ENCODE data around the gene PRKD2.

The PRKD2 gene

GRCh38 chr19:46661020-46661731 is 55.7 kb downstream of the PRKD2 start, which contains the start of gene DACT3:
DACT3 (minus strand) TSS chr19:46661182; CDS start chr19:46661064, 118 bp downstream.
- DNase-seq (ENCODE audit: low spot score): peak; percentile 100

DNA sequence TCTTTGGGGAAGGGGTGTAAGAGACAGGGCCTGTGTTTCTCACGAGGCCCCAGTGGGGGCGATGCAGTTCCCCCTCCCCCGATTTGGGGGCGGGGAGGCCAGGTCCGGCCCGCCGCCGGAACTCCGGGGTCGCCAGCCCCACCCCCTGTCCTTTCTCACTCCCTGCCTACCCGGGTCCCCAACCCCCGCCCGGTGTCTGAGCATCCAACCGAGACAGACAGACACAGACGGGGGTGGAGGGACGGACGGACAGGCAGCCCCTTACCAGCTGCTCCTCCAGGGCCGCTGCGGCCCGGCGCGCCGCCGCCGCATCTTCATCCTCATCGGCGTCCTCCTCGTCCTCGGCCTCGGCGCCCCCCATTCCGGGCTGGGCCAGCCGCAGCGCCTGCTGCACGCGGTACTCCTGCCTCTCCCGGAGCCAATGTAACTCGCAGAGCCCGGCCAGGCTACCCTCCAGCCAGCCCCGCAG is 56.3 kb downstream of the PRKD2 start:
- no peak for DNase-seq (ENCODE audit: low spot score)

GRCh38 chr19:46660008-46660517 is 56.9 kb downstream of the PRKD2 start:
- DNase-seq (ENCODE audit: low spot score): peak; percentile 62

GRCh38 chr19:46659151-46660007 is 57.5 kb downstream of the PRKD2 start:
- DNase-seq (ENCODE audit: low spot score): peak; percentile 27

- no peak for DNase-seq (ENCODE audit: low spot score)
These were observed 60.4 kb downstream of the PRKD2 start for GRCh38 chr19:46656541-46656940.

DNA sequence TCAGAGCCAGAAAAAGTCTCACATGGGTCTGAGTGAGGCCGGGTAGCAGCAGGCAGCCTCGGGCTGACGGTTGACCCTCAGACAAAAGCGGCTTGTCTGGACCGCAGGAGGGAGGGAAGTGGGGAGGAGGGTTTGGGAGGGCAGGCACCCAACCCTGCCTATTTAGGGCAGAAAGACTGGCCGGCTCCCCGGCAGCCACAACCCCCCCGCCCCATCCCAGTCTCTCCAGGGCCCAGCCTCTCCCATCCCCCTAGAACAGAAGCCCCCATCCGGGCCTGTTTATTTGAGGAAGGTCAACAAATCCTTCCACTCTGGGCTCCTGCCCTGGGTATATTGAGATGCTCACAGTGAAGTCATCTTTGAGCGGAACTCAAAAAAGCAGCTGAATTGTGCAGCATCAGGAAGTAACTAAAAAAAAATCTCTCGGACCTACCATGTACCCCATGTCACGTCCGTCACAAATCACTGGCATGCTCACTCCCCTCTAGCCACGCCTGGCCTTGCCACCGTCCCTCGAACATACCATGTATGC is 62.2 kb downstream of the PRKD2 start:
- no peak for DNase-seq (ENCODE audit: low spot score)

DNA sequence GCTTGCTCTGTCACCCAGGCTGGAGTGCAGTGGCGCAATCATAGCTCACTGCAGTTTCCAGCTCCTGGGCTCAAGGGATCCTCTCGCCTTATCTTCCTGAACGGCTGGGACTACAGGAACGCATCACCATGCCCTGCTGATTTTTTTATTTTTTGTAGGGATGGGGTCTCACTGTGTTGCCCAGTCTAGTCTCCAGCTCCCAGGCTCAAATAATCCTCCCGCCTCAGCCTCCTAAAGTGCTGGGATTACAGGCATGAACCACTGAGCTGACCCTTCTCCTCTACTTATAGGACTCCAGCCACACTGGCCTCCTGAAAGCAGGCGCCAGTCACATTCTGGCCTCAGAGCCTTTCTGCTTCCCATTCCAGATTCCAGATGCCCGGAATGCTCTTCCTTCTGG is 66.5 kb downstream of the PRKD2 start:
- DNase-seq (ENCODE audit: low spot score): no peak

DNA sequence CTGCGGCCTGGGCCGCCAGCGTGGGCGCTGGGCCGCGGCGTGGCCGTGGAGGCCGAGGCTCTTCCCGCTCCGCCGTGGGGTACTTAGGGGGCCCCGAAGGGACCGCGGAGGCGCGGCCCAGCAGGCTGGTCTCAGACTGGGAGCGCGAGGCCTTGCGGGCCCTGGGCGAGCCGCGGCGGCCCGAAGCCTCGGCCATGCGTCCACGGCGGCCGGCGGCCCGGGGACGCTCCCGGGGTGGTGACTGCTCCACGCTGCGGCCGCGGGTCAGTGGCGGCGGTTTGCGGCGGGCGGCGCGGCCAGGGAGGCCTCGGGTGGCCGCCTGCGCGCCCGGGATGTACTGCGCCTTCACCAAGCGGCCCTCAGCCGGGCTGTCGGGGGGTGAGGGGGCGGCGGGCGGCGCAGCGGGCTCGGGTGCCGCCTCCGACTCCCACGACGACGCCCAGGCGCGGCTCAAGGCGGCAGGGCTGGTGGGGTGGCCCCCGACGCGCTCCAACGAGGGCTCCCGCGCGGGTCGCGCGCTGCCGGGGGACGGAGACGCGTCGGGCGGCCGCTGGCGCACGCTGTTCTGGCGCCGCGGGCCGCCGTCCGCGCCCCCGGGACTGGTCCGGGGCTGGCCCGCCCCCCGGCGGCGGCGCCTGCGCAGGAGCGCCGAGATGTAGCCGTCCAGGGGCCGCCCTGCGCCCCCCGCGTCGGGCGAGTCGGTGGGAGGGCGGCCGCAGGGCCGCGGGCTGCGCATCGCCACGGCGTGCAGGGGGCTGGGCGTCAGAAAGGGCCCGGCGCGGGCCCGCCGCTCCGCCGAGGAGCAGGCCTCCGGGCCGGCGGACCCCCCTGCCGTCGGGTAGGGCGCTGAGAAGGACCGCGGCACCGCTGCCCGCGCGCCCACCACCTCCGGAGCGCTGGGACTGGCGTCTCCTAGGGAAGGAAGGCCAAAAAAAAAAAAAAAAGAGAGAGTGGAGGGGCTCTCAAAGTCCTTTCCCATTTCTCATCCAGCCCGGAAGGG is 67.7 kb downstream of the PRKD2 start:
- no peak for DNase-seq (ENCODE audit: low spot score)

DNA sequence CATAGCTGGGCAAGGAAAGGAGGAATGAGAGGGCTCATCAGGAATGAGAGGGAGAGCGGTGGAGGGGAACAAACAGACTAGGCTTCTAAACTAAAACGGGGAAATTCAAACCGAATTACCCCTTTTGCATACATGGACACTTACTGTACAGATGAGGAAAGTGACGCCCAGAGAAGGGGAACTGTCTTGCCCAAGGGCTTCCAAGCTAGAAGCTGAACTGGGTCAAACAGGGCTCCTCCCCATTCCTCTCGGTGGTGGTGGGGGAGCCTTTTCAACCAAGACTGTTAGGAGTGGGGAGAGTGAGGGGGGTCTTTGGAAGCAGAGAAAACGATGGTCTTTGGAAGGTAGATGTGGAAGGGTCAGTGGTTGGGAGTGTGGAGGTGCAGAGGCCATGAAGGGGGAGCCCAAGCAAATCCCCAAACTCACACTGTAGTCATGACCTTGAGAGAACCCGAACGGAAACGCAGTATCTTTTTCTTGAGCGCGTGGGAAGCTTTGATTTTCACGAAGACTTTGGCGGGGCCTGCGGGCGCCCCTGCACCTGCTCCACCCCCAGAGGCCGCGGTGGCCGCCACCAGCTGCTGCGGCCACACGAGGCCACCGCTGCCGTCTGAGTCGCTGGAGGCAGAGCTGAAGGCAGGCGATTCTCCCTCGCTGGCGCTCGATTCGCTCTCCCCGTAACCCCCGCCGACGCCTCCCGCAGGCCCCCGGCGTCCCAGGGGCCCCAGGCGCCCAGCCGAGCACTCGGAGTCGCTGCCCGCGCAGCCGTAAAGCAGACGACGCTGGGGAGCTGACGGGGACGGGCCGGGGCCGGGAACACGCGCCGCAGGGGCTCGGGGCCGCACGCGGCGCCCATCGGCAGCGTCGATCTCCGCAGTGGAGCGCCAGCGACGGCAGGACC is 68.6 kb downstream of the PRKD2 start:
- DNase-seq (ENCODE audit: low spot score): no peak

- no peak for DNase-seq (ENCODE audit: low spot score)
These were observed 70.5 kb downstream of the PRKD2 start for GRCh38 chr19:46646402-46646801.

DNA sequence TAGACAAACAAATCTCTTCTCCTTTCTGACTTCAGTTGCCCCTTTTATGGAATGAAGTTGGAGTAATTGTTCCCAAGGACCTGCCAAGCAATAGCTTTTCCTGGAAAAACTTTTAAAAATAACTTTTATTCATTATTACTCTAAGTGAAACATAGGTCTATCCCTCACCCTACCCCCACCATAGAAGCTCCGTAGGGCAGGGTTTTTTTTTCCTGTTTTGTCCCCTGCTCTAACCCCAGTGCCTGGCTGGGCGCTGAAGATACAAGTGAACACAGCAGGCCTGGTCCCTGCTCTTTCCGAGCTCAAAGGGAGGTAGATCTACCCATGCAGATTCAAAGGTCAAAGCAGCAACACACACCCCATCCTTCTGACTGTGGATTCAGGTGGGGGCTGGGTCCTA is 72.2 kb downstream of the PRKD2 start:
- no peak for DNase-seq (ENCODE audit: low spot score)

DNA sequence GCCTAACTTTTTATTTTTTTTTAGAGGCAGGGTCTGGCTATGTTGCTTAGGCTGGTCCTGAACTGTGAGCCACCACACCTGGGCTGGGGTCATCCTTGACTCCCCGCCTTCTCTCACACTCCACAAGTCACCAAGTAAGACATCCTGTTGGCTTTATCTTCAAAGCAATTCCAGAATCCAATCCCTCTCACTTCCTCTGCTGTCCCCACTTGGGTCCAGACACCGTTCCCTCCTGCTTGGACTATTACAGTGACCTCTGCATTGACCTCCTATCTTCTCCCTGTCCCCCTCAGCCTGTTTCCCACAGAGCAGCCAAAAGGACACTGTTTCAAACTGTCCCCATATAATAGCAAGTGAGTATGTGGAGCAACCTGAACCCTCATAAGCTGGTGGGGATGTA is 76.3 kb downstream of the PRKD2 start:
- DNase-seq (ENCODE audit: low spot score): no peak

GRCh38 chr19:46639358-46640182 is 77.3 kb downstream of the PRKD2 start:
- DNase-seq (ENCODE audit: low spot score): no peak

GRCh38 chr19:46637224-46637623 is 79.7 kb downstream of the PRKD2 start:
- DNase-seq (ENCODE audit: low spot score): no peak

DNA sequence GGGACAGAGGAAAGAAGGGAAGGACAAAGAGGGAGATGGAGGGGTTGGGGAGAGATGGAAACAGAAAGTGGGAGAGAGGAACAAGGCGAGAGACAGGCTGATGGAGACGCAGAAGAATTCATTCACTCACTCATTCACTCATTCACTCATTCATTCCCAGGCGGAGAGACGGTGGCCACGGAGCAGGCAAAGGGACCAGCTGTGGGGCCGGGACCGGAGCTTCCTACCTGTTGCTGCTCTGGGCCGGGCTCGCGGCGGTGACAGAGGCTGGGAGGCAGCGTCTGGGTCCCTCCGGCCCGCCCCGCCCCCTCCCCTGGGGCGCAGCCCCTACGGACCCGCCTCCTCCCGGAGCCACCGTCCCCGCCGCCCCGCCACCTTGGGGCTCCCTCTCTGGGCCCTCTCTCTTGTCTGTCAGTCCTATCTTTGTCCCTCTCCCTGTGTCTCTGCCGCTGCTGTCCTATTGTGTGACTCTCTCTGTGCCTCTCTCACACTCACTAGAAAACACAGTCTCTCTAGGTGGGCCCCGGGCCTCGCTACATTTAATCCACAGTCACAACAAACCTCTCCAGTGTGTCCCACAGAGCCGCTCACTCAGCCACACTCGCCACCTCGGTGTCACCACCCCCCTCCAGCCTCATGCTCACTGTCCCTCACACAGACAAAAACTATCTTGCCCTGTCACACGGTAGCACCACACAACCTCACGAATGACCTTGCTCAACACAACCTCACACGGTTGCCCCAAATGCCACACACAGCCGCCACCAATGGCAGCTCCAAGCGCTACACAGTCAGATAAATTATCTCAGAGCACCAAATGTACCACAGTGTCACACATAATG is 80.8 kb downstream of the PRKD2 start, which contains the start of gene GNG8:
TSS of gene GNG8 (minus strand) at position 283 of the 842 bp plus-strand sequence. CDS start 1,520 bp downstream, outside the sequence.
- no peak for DNase-seq (ENCODE audit: low spot score)

DNA sequence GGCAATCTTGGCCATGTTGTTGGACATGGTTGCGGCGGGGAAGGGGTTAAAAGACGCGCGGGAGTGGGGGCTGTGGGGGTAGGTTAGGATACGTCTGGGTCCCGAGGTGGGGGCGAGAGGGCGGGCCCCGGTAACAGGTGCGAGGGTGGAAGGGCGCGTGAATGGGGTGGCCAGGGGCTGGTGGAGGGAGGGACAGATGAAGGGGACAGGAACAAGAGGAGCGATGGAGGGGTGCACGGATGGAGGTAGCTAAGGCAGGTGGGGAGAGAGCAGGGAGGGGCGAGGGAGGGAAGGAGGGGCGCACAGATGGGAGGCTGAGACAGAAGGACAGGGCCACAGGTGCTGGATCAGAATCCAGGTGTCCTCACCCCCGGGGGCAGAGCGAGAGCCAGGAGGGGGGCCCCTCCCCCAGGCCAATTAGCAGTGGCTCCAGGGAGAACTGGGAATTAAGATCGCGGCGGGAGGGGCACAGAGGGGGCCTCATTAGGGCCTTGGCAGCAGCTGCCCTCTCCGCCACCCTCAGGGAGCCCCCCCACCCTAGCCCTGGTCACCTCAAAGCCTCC is 82.2 kb downstream of the PRKD2 start:
- DNase-seq (ENCODE audit: low spot score): no peak

DNA sequence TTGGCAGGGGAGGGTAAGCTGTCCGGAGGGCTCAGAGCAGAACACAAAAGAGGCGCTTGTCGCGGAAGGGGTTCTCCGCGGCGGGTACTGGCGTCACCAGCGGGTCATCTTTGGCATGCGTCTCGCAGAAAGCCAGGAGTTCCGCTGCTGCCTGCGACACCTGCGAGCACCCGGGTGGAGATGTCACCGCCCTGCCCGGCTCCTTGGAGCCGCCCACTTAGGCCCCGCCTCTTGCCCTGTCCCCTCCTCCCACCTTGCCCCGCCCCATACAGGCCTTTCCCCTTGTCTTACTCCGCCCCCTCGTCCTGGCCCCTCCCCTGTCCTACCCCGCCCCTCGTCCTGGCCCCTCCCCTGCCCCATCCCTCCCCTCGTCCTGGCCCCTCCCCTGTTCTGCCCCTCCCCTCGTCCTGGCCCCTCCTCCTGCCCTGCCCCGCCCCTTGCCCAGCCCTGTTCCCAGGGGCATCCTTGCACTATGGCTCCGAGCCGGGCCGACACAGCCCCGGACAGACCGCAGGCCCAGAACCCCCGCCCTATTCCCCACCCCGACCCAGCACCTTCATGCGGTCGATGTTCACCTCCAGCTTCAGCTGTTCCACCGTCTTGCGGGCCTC is 82.8 kb downstream of the PRKD2 start:
- DNase-seq (ENCODE audit: low spot score): peak; percentile 62

DNA sequence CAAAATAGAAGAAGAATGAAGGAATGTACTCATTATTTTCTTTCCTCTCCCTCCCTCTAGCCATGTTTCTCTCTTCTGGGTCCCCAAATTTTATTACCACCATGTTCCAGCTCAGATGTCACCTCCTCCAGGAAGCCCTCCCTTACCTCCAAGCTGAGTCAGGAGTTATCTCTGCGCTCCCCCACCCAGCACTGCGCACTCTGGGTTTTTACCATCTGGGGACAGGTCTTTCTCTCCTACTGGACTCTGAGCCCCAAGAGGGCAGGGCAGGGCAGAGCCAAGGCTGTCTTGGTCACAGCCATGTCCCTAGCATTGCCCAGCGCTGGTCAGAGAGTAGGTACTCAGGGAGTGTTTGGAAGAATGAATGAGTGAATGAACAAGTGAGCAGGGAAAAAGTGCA is 83.8 kb downstream of the PRKD2 start:
- DNase-seq (ENCODE audit: low spot score): no peak
